LoVo (cell line): ENCODE results near the gene ULBP3.
"Not testable (repeated sequence)": the region's sequence is repeated elsewhere in the genome, so short reads cannot be mapped to it uniquely, and the experiment has no call there.

Source experiments
- DNase-seq: peaks from one replicate; pipeline ENCODE4 v3.0.0-alpha.2; 2016; ENCODE audit warnings: low spot score

The ULBP3 gene

GRCh38 chr6:150076196-150076893 lies 7.4 kb upstream of the ULBP3 start:
- no peak for DNase-seq

- no peak for DNase-seq
These were observed 6.1 kb upstream of the ULBP3 start for GRCh38 chr6:150075034-150075421.

- not testable (repeated sequence) for DNase-seq
These were observed 5.6 kb upstream of the ULBP3 start for GRCh38 chr6:150074396-150075033.

- DNase-seq: peak; percentile 94
These were observed 3.3 kb upstream of the ULBP3 start for GRCh38 chr6:150072201-150072600.

GRCh38 chr6:150070236-150070818 lies 1.4 kb upstream of the ULBP3 start:
- no peak for DNase-seq

- DNase-seq: no peak
These were observed 785 bp upstream of the ULBP3 start for GRCh38 chr6:150069706-150070105.

GRCh38 chr6:150068151-150068550 lies 770 bp downstream of the ULBP3 start:
- peak; percentile 4 for DNase-seq

- no peak for DNase-seq
These were observed 3.8 kb downstream of the ULBP3 start for GRCh38 chr6:150065083-150065482.

GRCh38 chr6:150063640-150064039 lies 5.3 kb downstream of the ULBP3 start:
- DNase-seq: no peak

GRCh38 chr6:150059973-150060372 lies 8.9 kb downstream of the ULBP3 start:
- DNase-seq: not testable (repeated sequence)

GRCh38 chr6:150058986-150059385 lies 9.9 kb downstream of the ULBP3 start:
- no peak for DNase-seq

- no peak for DNase-seq
These were observed 10.6 kb downstream of the ULBP3 start for GRCh38 chr6:150058231-150058792.

- no peak for DNase-seq
These were observed 11.4 kb downstream of the ULBP3 start for GRCh38 chr6:150057501-150057951.

GRCh38 chr6:150056916-150057315 lies 12.0 kb downstream of the ULBP3 start:
- no peak for DNase-seq

- no peak for DNase-seq
These were observed 12.8 kb downstream of the ULBP3 start for GRCh38 chr6:150056156-150056555.

- no peak for DNase-seq
These were observed 13.8 kb downstream of the ULBP3 start for GRCh38 chr6:150055131-150055530.

- no peak for DNase-seq
These were observed 15.5 kb downstream of the ULBP3 start for GRCh38 chr6:150053450-150053849.

GRCh38 chr6:150050846-150051245 lies 18.1 kb downstream of the ULBP3 start:
- no peak for DNase-seq

- no peak for DNase-seq
These were observed 20.8 kb downstream of the ULBP3 start for GRCh38 chr6:150048099-150048498.

- DNase-seq: no peak
These were observed 22.0 kb downstream of the ULBP3 start for GRCh38 chr6:150046943-150047342.

GRCh38 chr6:150044621-150045145 lies 24.2 kb downstream of the ULBP3 start:
- no peak for DNase-seq

GRCh38 chr6:150043501-150044412 lies 25.2 kb downstream of the ULBP3 start:
- no peak for DNase-seq
